Glutamatergic neuron (in vitro differentiated cells): ENCODE results near the gene KANSL1L. TPM values are rescaled to one million over a fixed set of nuclear protein-coding genes. Genes with fewer than 3 reads are reported as not detected.

ENCODE experiments used
- DNase-seq: peaks from one replicate; pipeline ENCODE4 v3.0.0; 2022
- H3K27ac Mint-ChIP-seq: one replicate; pipeline ENCODE4 v1.8.0; 2020; ENCODE audit warnings: mild to moderate bottlenecking, mixed read lengths, inconsistent platforms; ENCODE audit not compliant: unreplicated experiment
- H3K27me3 Mint-ChIP-seq: one replicate; pipeline ENCODE4 v1.8.0; 2020; ENCODE audit warnings: mild to moderate bottlenecking, moderate library complexity, mixed read lengths, inconsistent platforms; ENCODE audit not compliant: unreplicated experiment
- H3K36me3 Mint-ChIP-seq: one replicate; pipeline ENCODE4 v1.8.0; 2020; ENCODE audit warnings: mild to moderate bottlenecking, mixed read lengths, inconsistent platforms; ENCODE audit not compliant: unreplicated experiment
- H3K4me1 Mint-ChIP-seq: one replicate; pipeline ENCODE4 v1.8.0; 2020; ENCODE audit warnings: mild to moderate bottlenecking, low read depth, mixed read lengths, inconsistent platforms; ENCODE audit not compliant: unreplicated experiment
- H3K4me3 Mint-ChIP-seq: one replicate; pipeline ENCODE4 v1.8.0; 2020; ENCODE audit warnings: mild to moderate bottlenecking, mixed read lengths, inconsistent platforms; ENCODE audit not compliant: unreplicated experiment
- H3K9me3 Mint-ChIP-seq: one replicate; pipeline ENCODE4 v1.8.0; 2020; ENCODE audit warnings: mild to moderate bottlenecking, moderate library complexity, mixed read lengths, inconsistent platforms; ENCODE audit not compliant: unreplicated experiment
- total RNA-seq: library from RNA; stranded (reverse); fragmentation: NEBNext Ultra II Directional; extraction: Animal tissue kit (Norgen Biotek cat#: 25700); gene quantifications from one replicate; pipeline ENCODE4 v1.2.1, GENCODE V29; 2021; ENCODE audit not compliant: unreplicated experiment
- TF ChIP-seq, protein P1 (sequence below): fragments of 200-600 bp; sonication (generic); IDR thresholded peaks from one replicate; pipeline ENCODE4 v1.5.0; 2021; ENCODE audit not compliant: partially characterized antibody, unreplicated experiment

The KANSL1L gene
- total RNA-seq, 1 donor from 2014 or later, result 26.4 TPM

DNA sequence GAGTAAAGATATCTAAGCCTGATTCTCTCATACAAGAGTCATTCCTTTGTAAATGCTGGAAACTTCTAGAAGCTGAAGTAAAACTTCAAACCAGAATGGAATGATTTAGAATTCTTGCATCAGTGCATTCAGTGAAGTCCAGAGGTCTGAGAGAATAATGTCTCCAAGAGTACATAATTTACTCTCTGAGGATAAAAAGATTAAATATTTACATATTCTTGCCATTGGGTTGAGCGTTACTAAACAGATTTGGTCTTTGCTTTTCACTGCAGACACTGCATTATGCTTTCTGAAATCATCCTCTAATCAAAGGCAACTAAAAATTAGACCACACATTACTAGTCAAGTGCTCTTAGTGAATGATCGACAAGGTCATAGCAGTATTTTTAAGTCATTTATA lies 26.5 kb upstream of the KANSL1L start:
- no peaks in the 10 kb centered on the region for H3K36me3 Mint-ChIP-seq
- no peaks in the 10 kb centered on the region for H3K9me3 Mint-ChIP-seq
- no peak for DNase-seq
- no peak overlapping the region for H3K27ac Mint-ChIP-seq
- TF ChIP-seq, protein P1, sequence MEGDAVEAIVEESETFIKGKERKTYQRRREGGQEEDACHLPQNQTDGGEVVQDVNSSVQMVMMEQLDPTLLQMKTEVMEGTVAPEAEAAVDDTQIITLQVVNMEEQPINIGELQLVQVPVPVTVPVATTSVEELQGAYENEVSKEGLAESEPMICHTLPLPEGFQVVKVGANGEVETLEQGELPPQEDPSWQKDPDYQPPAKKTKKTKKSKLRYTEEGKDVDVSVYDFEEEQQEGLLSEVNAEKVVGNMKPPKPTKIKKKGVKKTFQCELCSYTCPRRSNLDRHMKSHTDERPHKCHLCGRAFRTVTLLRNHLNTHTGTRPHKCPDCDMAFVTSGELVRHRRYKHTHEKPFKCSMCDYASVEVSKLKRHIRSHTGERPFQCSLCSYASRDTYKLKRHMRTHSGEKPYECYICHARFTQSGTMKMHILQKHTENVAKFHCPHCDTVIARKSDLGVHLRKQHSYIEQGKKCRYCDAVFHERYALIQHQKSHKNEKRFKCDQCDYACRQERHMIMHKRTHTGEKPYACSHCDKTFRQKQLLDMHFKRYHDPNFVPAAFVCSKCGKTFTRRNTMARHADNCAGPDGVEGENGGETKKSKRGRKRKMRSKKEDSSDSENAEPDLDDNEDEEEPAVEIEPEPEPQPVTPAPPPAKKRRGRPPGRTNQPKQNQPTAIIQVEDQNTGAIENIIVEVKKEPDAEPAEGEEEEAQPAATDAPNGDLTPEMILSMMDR, result no peak
- H3K27me3 Mint-ChIP-seq, result no peaks in the 10 kb centered on the region
- no peak overlapping the region for H3K4me3 Mint-ChIP-seq
- H3K4me1 Mint-ChIP-seq, result no peaks in the 10 kb centered on the region

DNA sequence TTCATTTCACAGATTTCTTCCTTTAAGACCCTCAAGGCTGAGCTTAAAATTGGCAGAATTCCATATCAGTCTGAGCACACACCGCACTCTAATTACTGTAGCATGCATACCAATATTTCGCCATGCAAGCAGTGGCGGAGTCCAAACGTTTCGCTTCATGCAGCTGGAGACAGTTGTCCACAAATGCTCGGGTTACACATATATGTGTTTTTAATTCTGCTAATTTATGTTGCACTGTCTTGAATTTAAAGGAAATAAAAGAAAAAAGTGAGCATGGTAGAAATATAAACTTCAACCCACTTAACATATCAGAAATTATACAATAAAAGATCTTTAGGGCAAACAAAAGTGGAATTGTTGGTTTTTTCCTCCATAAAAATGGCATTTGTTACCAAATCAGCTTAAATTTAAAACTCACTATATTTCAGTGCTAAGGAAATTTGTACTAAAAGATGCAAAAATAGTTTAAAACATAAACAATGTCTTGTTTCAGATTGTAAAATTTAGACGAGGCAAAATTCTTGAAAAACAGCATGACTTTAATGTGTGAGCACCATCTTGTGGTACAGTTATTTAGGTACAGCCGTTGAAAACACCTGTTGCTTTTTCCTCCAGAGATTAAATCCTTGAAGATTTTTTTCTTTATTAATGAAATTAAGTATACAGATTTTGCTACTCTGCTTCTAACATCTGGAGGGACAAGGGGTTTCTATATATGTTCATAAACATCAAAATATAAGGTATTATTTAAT lies 24.1 kb upstream of the KANSL1L start:
- Mint-ChIP-seq H3K36me3 (no peaks in the 10 kb centered on the region), H3K9me3 (no peaks in the 10 kb centered on the region), H3K4me1 (no peaks in the 10 kb centered on the region), H3K27me3 (no peaks in the 10 kb centered on the region), H3K27ac (no peak overlapping the region), H3K4me3 (no peak overlapping the region)
- no peak for DNase-seq
- TF ChIP-seq, protein P1, result peak; percentile 91

DNA sequence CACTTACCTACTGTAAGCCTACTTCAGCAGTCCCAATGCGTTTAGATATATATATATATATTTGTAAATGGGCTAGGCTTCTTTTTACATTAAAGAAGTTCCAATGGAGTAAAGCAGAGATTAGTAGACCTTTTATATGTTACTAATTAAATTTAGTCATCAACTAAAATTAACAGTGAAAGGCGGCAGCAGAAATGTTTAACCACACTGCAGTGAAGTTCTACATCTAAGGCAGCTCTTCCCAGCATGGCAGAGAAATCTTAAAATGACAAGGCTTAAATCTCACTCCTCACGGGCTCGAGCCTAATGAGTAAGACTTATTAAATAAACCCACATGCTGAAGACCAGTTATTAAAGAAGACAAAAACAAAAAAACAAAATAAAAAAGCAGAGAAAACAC lies 19.1 kb upstream of the KANSL1L start:
- TF ChIP-seq, protein P1, result no peak
- DNase-seq, result no peak
- H3K36me3 Mint-ChIP-seq, result peaks cover 3% of the 10 kb centered on the region
- no peak overlapping the region for H3K4me3 Mint-ChIP-seq
- peaks cover 7% of the 10 kb centered on the region for H3K9me3 Mint-ChIP-seq
- no peaks in the 10 kb centered on the region for H3K4me1 Mint-ChIP-seq
- H3K27ac Mint-ChIP-seq, result no peak overlapping the region
- no peaks in the 10 kb centered on the region for H3K27me3 Mint-ChIP-seq

DNA sequence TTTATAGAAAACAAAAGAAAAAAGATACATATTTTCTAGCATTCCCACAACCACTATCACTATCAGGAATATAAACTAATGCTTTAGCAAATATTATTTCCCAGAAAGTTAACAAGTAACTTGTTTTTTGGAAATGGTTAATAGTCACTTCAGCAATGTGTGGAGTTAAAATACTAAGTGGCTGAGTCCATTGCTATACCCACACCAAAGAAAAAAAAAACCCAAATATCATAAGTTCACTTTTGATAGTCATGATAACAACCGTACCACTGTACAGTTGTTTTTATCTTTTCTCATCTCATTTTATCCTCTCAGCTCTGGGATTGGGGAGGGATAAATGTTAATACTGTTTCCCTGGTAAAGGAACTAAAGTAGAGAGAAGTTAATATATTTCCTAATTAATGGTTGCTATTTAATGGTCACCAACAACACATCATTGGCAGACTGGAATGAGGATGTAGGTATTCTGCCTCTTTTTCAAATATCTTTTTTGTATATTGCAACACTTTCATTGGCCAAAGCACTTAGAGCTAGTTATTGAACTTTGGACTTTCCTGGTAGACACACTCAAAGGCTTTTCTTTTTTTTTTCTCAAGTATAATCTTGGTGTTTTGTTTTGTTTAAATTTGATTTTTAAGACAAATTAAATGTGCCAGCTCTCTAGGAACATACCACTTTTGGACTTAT lies 18.4 kb upstream of the KANSL1L start:
- DNase-seq, result no peak
- Mint-ChIP-seq H3K27me3 (no peaks in the 10 kb centered on the region), H3K9me3 (peaks cover 10% of the 10 kb centered on the region), H3K27ac (no peak overlapping the region), H3K36me3 (peaks cover 11% of the 10 kb centered on the region), H3K4me1 (no peaks in the 10 kb centered on the region), H3K4me3 (no peak overlapping the region)
- TF ChIP-seq, protein P1, result no peak

DNA sequence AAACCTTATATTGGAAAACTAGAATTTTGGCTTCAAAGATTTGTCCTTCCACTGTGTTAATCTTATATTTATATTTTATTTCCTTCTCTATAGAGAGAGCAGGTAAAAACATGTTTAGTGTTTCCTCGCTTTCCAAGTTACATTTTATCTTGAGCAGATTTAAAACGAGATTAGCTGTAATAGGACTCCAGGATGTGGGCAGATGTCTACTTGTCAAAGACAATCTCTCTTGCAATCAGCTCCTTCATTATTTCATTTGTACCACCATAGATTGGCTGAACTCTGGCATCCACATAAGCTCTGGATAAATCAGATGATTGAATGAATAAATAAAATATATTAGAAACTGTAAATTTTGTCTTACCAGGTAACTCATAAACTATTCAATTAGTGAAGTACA lies 17.5 kb upstream of the KANSL1L start:
- no peak overlapping the region for H3K27ac Mint-ChIP-seq
- H3K9me3 Mint-ChIP-seq, result peaks cover 10% of the 10 kb centered on the region
- no peak overlapping the region for H3K4me3 Mint-ChIP-seq
- H3K27me3 Mint-ChIP-seq, result peaks cover 2% of the 10 kb centered on the region
- no peaks in the 10 kb centered on the region for H3K4me1 Mint-ChIP-seq
- peaks cover 18% of the 10 kb centered on the region for H3K36me3 Mint-ChIP-seq
- TF ChIP-seq, protein P1, result no peak
- DNase-seq, result no peak
